HCT116 (cell line): ENCODE measurements around the gene RNF208. TPM values are rescaled to one million over a fixed set of nuclear protein-coding genes. Genes with fewer than 3 reads are reported as not detected.

Source experiments
- ATAC-seq: fragments of 200-7000 bp; cut with Tn5 transposase; 2 replicates; pipeline ENCODE4 v1.9.1; 2020; ENCODE audit warnings: mild to moderate bottlenecking, moderate library complexity
- BruUV-seq: library from RNA; stranded (reverse); fragments of 400-500 nt; replicated peaks from 2 replicates; lab custom pipeline; 2021; lab: Mats Ljungman, UMichigan
- CTCF ChIA-PET: fragments of 300-600 bp; sonication (Branson Sonifier 250); formaldehyde crosslinking; loops from one replicate; lab custom pipeline; 2021; ENCODE audit warnings: antibody characterized with exemption; lab: Charles Lee
- POLR2A ChIA-PET: fragments of 300-600, 350-600 bp; sonication (Branson Sonifier 250); formaldehyde crosslinking; loops from one replicate; lab custom pipeline; 2021; ENCODE audit warnings: antibody characterized with exemption; lab: Charles Lee
- RAD21 ChIA-PET, 2 experiments: fragments of 300-600 bp; sonication (Branson Sonifier 250); formaldehyde crosslinking; loops; one replicate each; lab custom pipeline; 2023; ENCODE audit warnings: low total read pairs in 2 of 2; ENCODE audit not compliant: uncharacterized antibody in 2 of 2, unreplicated experiment in 2 of 2, low non-redundant PET in 1 of 2; lab: Charles Lee
- DNase-seq: peaks from one replicate; pipeline ENCODE4 v3.0.0-alpha.2; 2010; ENCODE audit warnings: low read depth, low spot score
- H2AFZ ChIP-seq: fragments of 200-600 bp; shearing (Covaris generic), sonication (generic); 2 replicates; pipeline ENCODE4 v1.6.1; 2017; ENCODE audit warnings: low read depth, mixed run types, mixed read lengths, antibody characterized with exemption, low read length; ENCODE audit not compliant: poor library complexity, severe bottlenecking
- H3K27ac ChIP-seq: 2 replicates; pipeline ENCODE4 v1.5.1; 2012; ENCODE audit warnings: low read depth, low read length
- H3K27me3 ChIP-seq: fragments of 200-600 bp; sonication (generic); 2 replicates; pipeline ENCODE4 v1.6.1; 2016; ENCODE audit warnings: mixed run types, low read length, mixed read lengths; ENCODE audit not compliant: insufficient read depth
- H3K36me3 ChIP-seq, 2 experiments: fragments of 200-500 bp in 1 of 2; fragments of 200-600 bp in 1 of 2; sonication (Bioruptor generic) in 1 of 2; sonication (generic) in 1 of 2; 2 replicates each; pipeline versions ENCODE4 v1.5.1 to v1.6.1; 2014 to 2016; ENCODE audit warnings: low read length in 2 of 2, inconsistent platforms in 1 of 2, mixed read lengths in 1 of 2, mixed run types in 1 of 2; ENCODE audit not compliant: insufficient read depth in 2 of 2, control insufficient read depth in 1 of 2
- H3K4me1 ChIP-seq, 2 experiments: fragments of 200-600 bp in 1 of 2; sonication (generic) in 1 of 2; 2 replicates each; pipeline versions ENCODE4 v1.5.1 to v1.6.1; 2012 to 2017; ENCODE audit warnings: low read length in 2 of 2, inconsistent platforms in 1 of 2, mild to moderate bottlenecking in 1 of 2, mixed read lengths in 1 of 2, mixed run types in 1 of 2, moderate library complexity in 1 of 2; ENCODE audit not compliant: insufficient read depth in 2 of 2, control insufficient read depth in 1 of 2
- H3K4me2 ChIP-seq: fragments of 200-600 bp; sonication (generic); 2 replicates; pipeline ENCODE4 v1.6.1; 2017; ENCODE audit warnings: mixed run types, low read length, mixed read lengths
- H3K4me3 ChIP-seq, 2 experiments: fragments of 200-600 bp in 1 of 2; sonication (generic) in 1 of 2; replicated peaks in 1 of 2; 2 replicates each; pipeline ENCODE4 v1.5.1; 2011 to 2016; ENCODE audit warnings: low read length in 2 of 2, control low read depth in 1 of 2, low read depth in 1 of 2, mild to moderate bottlenecking in 1 of 2, mixed read lengths in 1 of 2, mixed run types in 1 of 2
- H3K79me2 ChIP-seq: fragments of 200-600 bp; sonication (generic); 2 replicates; pipeline ENCODE4 v1.6.1; 2017; ENCODE audit warnings: mild to moderate bottlenecking, mixed run types, low read length, moderate library complexity, mixed read lengths; ENCODE audit not compliant: insufficient read depth
- H3K9ac ChIP-seq: fragments of 200-600 bp; sonication (generic); 2 replicates; pipeline ENCODE4 v1.6.1; 2016; ENCODE audit warnings: low read length, mixed read lengths
- H3K9me2 ChIP-seq: fragments of 200-600 bp; sonication (generic), shearing (Covaris generic); 2 replicates; pipeline ENCODE4 v1.6.1; 2017; ENCODE audit warnings: mixed run types, mild to moderate bottlenecking, moderate library complexity; ENCODE audit not compliant: insufficient read depth
- H3K9me3 ChIP-seq, 2 experiments: fragments of 200-500 bp in 1 of 2; fragments of 200-600 bp in 1 of 2; sonication (Bioruptor generic) in 1 of 2; sonication (generic) in 1 of 2; 2 replicates each; pipeline ENCODE4 v1.6.1; 2014 to 2017; ENCODE audit warnings: low read length in 2 of 2, mixed read lengths in 2 of 2, inconsistent platforms in 1 of 2, low read depth in 1 of 2, mild to moderate bottlenecking in 1 of 2, mixed run types in 1 of 2, moderate library complexity in 1 of 2; ENCODE audit not compliant: control insufficient read depth in 1 of 2, insufficient read depth in 1 of 2
- H4K20me1 ChIP-seq: fragments of 200-600 bp; sonication (generic), shearing (Covaris generic); 2 replicates; pipeline ENCODE4 v1.6.1; 2017; ENCODE audit warnings: mixed run types, mild to moderate bottlenecking, moderate library complexity; ENCODE audit not compliant: insufficient read depth
- EGR1 ChIP-seq: IDR thresholded peaks from 2 replicates; pipeline ENCODE4 v1.6.1; 2012; ENCODE audit warnings: low read depth
- JUND ChIP-seq: IDR thresholded peaks from 2 replicates; pipeline ENCODE4 v1.6.1; 2012
- RAD21 ChIP-seq: IDR thresholded peaks from 2 replicates; pipeline ENCODE4 v1.6.1; 2012; ENCODE audit warnings: low read depth, mild to moderate bottlenecking
- REST ChIP-seq: IDR thresholded peaks from 2 replicates; pipeline ENCODE4 v1.6.1; 2012; ENCODE audit warnings: low read depth
- SIN3A ChIP-seq: IDR thresholded peaks from 2 replicates; pipeline ENCODE4 v1.6.1; 2012; ENCODE audit warnings: low read depth
- SP1 ChIP-seq: IDR thresholded peaks from 2 replicates; pipeline ENCODE4 v1.6.1; 2012; ENCODE audit warnings: low read depth
- SRF ChIP-seq: IDR thresholded peaks from 2 replicates; pipeline ENCODE4 v1.6.1; 2012; ENCODE audit warnings: low read depth
- YY1 ChIP-seq: IDR thresholded peaks from 2 replicates; pipeline ENCODE4 v1.6.1; 2011; ENCODE audit warnings: low read length, low read depth, moderate library complexity, mild to moderate bottlenecking; ENCODE audit not compliant: insufficient replicate concordance; ENCODE audit errors: extremely low read depth
- intact Hi-C: fragments of 100-400 bp; cut with micrococcal nuclease; formaldehyde crosslinking; loops from 2 replicates; pipeline ENCODE4 v1.10.0; 2022
- total RNA-seq: library from RNA; stranded (reverse); gene quantifications from one replicate; pipeline ENCODE4 v1.2.1, GENCODE V29; 2021; ENCODE audit not compliant: unreplicated experiment
- TF ChIP-seq, protein P1 (sequence below): IDR thresholded peaks from 2 replicates; pipeline ENCODE4 v1.6.1; 2012

Gene RNF208
- total RNA-seq, 1 experiment from 2014 or later: 26.1 TPM

GRCh38 chr9:137184881-137185660, 37.0 kb downstream of the RNF208 start:
- RAD21 ChIA-PET: no interaction called here
- POLR2A ChIA-PET: no interaction called here
- Histone ChIP-seq H4K20me1 (no peaks in the 10 kb centered on the region), H3K9me3 (no peaks in the 10 kb centered on the region), H3K27ac (no peak overlapping the region), H3K27me3 (no peaks in the 10 kb centered on the region), H3K9ac (no peak overlapping the region), H3K9me2 (no peaks in the 10 kb centered on the region), H2AFZ (no peak overlapping the region), H3K4me1 (peaks cover 12 to 22% of the 10 kb centered on the region in 2 experiments; a peak in 3 of 4 replicates), H3K4me2 (no peak overlapping the region), H3K4me3 (no peak overlapping the region), H3K79me2 (peaks cover 43% of the 10 kb centered on the region), H3K36me3 (peaks cover 0 to 20% of the 10 kb centered on the region in 2 experiments; a peak in 1 of 4 replicates)
- intact Hi-C loops: loop anchor here (5.0 kb wide), 1 partner anchor 42 kb away; the partner anchor contains the start of genes CYSRT1 and RNF224
- TF ChIP-seq RAD21 (no peak), YY1 (no peak), EGR1 (no peak), JUND (no peak), REST (no peak), SIN3A (no peak), SRF (no peak), SP1 (no peak)
- TF ChIP-seq, protein P1, sequence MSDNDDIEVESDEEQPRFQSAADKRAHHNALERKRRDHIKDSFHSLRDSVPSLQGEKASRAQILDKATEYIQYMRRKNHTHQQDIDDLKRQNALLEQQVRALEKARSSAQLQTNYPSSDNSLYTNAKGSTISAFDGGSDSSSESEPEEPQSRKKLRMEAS: no peak
- DNase-seq (no peak), ATAC-seq (no peak)
- no TSS peak for BruUV-seq
- CTCF ChIA-PET: no interaction called here
